SKM-1 treated with dmso at 0.1 percent for 144 hours (cell line): Measurements from ENCODE around the gene CBL.

Experiments
- DNase-seq: peaks from one replicate; lab custom pipeline; 2025; ENCODE audit not compliant: unreplicated experiment; lab: John Stamatoyannopoulos, UW

The CBL gene

DNA sequence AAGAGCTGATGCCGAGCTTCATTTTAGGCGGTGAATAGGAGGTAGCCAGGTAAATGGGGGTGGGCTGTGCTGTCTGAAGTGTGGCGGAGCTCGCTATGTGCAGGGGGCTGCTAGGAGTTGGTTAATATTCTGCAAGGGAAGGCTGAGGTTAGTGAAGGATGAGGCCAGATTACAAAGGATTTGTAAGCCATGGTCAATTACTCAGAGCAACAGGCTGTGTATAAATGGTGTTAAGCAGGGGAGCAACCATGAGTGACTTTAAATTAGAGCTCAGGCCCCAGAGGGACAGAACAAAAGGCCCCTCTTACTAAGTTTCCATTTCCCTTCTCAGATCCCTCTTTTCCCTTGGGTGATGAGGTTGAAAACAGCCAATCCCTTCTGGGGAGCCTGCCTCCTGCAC is 118.0 kb downstream of the CBL start:
- DNase-seq = no peak

GRCh38 chr11:119329320-119329719 is 123.2 kb downstream of the CBL start:
- no peak for DNase-seq

GRCh38 chr11:119330237-119330636 is 124.1 kb downstream of the CBL start:
- DNase-seq = no peak

GRCh38 chr11:119332111-119332765 is 126.1 kb downstream of the CBL start:
- no peak for DNase-seq

GRCh38 chr11:119334174-119334930 is 128.2 kb downstream of the CBL start, which contains the start of gene RNF26:
Gene RNF26, plus strand, starts transcription at chr11:119334527. Its CDS starts 596 bp downstream, at chr11:119335123.
- peak; percentile 95 for DNase-seq

DNA sequence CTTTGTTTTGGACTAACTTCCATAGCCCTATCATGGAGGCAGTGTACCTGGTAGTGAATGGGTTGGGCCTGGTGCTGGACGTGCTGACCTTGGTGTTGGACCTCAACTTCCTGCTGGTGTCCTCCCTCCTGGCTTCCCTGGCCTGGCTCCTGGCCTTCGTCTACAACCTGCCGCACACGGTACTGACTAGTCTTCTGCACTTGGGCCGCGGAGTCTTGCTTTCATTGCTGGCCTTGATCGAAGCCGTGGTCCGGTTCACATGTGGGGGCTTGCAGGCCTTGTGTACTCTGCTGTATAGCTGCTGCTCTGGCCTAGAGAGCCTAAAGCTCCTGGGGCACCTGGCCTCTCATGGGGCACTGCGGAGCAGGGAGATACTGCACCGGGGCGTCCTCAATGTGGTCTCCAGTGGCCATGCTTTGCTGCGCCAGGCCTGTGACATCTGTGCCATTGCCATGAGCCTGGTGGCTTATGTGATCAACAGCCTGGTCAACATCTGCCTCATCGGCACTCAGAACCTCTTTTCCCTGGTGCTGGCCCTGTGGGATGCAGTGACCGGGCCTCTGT is 129.0 kb downstream of the CBL start:
- DNase-seq = no peak

DNA sequence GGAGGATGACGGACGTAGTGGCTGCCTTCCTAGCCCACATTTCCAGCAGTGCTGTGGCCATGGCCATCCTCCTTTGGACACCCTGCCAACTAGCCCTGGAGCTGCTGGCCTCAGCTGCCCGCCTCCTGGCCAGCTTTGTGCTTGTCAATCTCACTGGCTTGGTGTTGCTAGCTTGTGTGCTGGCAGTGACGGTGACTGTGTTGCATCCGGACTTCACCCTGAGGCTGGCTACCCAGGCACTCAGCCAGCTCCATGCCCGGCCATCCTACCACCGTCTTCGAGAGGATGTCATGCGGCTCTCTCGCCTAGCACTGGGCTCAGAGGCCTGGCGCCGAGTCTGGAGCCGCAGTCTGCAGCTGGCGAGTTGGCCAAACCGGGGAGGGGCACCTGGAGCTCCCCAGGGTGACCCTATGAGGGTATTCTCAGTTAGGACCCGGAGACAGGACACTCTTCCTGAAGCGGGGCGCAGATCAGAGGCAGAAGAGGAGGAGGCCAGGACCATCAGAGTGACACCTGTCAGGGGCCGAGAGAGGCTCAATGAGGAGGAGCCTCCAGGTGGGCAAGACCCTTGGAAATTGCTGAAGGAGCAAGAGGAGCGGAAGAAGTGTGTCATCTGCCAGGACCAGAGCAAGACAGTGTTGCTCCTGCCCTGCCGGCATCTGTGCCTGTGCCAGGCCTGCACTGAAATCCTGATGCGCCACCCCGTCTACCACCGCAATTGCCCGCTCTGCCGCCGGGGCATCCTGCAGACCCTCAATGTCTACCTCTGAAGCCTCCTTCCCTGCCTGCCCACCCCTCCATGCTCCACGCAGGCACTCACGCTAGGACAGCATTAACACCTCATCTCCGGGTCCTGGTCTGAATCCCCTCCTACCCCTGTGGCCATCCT is 129.8 kb downstream of the CBL start:
- DNase-seq = no peak

- DNase-seq = no peak
Measured at GRCh38 chr11:119336744-119337469, 130.8 kb downstream of the CBL start.

DNA sequence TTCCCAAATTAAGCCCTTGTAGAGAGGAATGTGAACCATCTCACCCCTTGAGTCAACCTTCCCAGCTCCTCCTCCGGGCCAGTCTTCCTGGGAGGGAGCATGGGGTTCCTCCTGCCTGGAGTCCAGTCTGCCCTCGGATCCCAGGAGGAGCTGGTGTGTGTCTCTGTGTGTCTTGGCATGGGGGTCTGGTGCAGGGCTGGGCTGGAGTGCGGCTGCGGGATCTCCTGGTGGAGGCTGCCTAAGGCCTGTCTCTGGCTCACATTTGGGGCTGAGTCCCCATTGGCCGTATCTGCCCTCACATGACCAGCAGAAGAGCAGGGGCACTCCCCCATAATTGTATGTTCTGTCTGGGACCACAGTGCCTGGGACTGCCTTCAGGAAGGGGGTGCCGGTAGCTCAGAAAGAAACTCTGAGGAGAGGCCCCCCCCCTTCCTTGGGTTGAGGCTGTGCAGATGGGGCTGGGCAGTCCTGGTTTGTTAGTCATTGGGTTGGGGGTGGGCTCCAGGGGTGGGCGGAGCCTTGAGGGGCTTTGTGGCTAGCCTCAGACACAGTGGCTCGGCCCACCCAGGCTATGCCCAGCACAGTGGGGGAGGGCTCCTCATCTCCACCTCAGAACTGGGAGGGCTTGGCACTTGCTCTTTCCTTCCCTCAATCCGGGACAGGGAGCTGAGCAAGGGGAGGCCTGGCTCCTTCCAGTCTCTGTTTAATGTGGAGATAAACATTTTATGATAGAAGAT is 131.6 kb downstream of the CBL start:
- DNase-seq = no peak

DNA sequence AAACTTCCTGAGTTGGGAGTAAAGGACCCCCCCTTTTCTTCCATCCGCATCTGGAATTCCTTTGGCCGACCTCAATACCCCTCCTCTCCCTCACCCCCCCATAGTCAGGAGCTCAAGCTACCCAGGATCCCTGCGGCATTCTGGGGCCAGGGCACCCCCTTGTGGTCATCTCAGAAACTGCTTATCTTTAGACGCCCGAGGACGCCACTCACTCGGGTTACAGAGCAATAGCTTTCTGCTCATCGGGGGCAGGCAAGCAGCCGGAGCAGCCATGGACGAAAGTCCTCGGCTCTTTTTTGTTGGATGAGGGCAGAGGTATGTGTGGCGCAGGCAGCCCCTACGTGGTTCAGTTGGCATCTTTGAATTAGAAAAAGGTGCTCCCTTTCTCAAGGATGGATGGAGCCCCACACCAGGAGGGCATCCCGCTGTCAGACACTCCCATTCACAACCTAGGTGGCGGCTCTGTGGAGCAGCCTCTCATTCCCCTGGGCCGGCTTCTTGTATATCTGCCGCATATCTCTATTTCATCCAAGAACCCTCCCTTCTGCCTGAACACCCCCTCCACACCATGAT is 132.3 kb downstream of the CBL start:
- peak; percentile 50 for DNase-seq

GRCh38 chr11:119338965-119339588 is 132.9 kb downstream of the CBL start:
- no peak for DNase-seq

DNA sequence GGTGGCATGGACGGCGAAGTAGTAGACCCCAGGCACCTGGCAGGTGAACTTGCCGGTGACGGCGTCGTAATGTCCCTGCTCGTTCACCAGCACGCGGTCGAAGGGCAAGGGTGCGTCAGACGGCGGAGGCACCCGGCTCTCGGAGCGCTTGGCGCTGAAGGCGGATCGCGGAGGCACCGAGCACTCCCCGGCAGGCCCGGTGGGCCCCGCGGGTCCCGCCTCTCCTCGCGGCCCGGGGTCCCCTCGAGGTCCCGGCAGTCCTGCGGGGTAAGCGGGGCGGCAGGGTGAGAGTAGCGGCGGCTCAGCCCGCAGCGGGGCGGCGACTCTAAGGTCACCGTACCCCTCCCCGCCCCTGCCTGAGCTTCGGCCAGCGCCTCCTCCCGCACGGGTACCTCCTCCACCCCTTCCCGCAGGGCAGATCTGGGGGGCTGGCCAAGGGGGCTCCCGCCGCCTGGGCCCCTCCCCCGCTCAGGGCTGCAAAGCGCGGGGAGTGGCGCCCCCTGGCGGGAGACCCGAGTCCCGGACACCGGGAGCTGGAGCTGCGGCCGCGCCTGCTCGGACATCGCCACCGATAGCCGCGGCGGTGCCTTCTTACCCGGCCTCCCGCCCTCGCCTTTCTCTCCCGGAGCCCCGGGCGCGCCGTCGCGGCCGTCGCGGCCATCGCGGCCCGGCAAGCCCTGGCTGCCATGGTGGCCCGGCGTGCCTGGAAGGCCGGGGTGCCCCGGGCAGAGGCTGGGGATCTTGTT is 133.6 kb downstream of the CBL start:
- DNase-seq = peak; percentile 9

DNA sequence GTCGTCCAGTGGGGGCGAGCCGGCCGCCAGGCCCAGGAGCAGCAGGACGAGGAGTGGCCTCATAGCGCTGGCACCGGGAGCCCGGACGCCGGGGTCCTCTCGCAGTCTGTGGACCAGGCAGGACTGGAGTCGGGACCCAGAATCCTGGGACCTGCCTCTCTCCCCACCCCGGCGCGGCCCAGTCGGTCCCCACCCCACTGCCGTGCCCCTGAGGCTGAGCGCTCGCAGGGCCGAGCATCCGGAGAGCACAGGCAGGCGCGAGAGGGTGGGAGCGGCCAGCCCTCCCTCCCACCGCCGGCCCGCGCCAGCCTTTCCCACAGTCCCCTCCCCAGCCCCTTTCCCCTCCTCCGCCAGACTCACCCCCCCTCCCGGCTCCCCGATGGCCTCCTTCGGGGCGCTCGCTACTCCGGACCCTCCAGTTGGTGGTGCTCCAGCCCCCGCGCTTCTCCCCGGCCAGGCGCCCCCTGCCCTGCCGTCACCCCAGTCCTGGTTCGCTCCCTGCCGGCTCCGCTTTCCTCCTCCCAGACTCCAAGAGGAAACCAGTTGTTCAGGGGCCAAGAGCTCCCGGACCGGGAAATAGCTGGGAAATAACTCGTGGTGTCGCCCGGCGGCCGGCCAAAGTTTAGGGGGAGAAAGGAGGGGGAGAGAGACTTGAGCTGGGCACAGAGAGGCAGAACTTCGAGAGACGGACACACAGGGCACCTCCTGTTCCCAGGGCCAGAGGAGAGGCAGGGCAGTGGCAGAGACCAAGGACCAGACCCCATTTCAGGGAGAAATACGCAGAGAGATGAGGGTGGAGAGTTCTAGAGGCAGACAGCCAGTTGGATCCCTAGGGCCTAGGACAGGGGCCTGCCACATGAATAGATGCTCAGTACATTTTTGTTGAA is 134.4 kb downstream of the CBL start, which contains the start of gene C1QTNF5:
TSS of gene C1QTNF5 (minus strand) at position 549 of the 887 bp plus-strand sequence. CDS start at position 63, 486 bp downstream.
- DNase-seq = no peak

GRCh38 chr11:119341222-119342022 is 135.3 kb downstream of the CBL start:
- DNase-seq = peak; percentile 15

DNA sequence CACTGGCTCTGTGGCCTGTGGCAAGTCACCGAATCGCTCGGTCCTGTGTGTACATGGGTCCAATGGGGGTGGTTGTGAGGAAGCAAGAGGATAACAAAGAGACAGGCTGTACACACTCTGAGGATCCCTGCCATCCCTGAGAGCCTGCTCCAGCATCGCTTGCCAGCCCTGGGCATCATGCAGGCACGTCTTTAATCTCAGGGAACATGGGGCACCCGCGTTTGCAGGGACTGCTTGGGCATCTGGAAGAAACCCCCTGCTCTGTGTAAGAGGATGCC is 135.8 kb downstream of the CBL start:
- no peak for DNase-seq

DNA sequence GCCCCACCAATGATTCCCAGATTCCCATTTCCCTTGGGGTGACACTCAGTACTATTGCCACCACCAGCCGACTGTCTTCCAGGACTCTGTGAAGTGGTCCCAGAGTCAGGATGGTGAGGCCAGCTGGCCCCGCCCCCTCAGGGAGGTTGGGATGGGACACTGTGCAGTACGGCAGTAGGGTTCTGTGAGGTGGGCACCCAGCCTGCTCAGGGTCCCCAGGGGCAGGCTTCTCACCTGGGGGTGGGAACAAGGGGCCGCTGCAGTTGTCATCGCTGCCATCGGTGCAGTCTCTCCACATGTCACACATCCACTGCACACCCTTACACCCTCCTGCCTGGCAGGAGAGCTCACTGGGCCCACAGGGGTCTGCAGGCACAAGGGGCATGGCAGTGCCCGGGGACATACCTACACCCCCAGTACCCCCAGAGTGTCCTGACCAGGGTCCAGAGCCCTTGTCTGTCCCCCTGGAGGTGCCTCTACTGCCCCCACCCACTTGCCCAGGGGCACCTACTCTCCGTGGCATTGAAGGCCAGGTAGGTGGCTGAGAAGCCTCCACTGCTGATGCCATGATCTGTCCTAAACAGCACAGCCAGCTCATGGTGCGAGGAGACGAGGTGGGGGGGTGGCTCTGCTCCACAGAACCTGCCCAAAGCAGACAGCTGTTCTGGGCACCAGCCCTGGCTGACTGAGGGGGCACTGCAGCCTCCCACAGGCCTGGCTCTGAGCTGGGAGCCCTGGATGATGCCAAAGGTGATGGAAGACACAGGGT is 136.4 kb downstream of the CBL start:
- no peak for DNase-seq
